HG02870 (cell line): ENCODE results near the gene CXCL1.

Source experiments
- ATAC-seq: cut with Tn5 transposase; IDR thresholded peaks from one replicate; pipeline ENCODE4 v1.9.1; 2021; ENCODE audit warnings: mild to moderate bottlenecking, moderate library complexity; ENCODE audit not compliant: unreplicated experiment

CXCL1 gene

GRCh38 chr4:73916172-73916925, 47.2 kb downstream of the CXCL1 start:
- no peak for ATAC-seq

GRCh38 chr4:73917081-73917501, 47.9 kb downstream of the CXCL1 start:
- ATAC-seq, result no peak

GRCh38 chr4:73918058-73918457, 48.9 kb downstream of the CXCL1 start:
- no peak for ATAC-seq

GRCh38 chr4:73919691-73920090, 50.5 kb downstream of the CXCL1 start:
- no peak for ATAC-seq
